D721Med (cell line): ENCODE data around the gene CUZD1.
"Not testable (repeated sequence)": the region's sequence is repeated elsewhere in the genome, so short reads cannot be mapped to it uniquely, and the experiment has no call there.

Experiments
- DNase-seq: peaks from one replicate; pipeline ENCODE4 v3.0.0; 2011; ENCODE audit warnings: low spot score; ENCODE audit not compliant: insufficient read length
- FAIRE-seq: peaks from 2 replicates; lab custom pipeline; 2011; peaks lifted over from hg19 to GRCh38; lab: Jason Lieb, UNC
- TF ChIP-seq, protein P1 (sequence below): IDR thresholded peaks from 2 replicates; pipeline ENCODE4 v1.5.1; 2012; ENCODE audit warnings: mild to moderate bottlenecking, control low read depth; ENCODE audit not compliant: insufficient read depth; ENCODE audit errors: missing control alignments

The CUZD1 gene

GRCh38 chr10:122877264-122877663 lies 31.6 kb upstream of the CUZD1 start:
- DNase-seq (no peak), FAIRE-seq (no peak)
- TF ChIP-seq, protein P1, sequence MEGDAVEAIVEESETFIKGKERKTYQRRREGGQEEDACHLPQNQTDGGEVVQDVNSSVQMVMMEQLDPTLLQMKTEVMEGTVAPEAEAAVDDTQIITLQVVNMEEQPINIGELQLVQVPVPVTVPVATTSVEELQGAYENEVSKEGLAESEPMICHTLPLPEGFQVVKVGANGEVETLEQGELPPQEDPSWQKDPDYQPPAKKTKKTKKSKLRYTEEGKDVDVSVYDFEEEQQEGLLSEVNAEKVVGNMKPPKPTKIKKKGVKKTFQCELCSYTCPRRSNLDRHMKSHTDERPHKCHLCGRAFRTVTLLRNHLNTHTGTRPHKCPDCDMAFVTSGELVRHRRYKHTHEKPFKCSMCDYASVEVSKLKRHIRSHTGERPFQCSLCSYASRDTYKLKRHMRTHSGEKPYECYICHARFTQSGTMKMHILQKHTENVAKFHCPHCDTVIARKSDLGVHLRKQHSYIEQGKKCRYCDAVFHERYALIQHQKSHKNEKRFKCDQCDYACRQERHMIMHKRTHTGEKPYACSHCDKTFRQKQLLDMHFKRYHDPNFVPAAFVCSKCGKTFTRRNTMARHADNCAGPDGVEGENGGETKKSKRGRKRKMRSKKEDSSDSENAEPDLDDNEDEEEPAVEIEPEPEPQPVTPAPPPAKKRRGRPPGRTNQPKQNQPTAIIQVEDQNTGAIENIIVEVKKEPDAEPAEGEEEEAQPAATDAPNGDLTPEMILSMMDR = no peak

DNA sequence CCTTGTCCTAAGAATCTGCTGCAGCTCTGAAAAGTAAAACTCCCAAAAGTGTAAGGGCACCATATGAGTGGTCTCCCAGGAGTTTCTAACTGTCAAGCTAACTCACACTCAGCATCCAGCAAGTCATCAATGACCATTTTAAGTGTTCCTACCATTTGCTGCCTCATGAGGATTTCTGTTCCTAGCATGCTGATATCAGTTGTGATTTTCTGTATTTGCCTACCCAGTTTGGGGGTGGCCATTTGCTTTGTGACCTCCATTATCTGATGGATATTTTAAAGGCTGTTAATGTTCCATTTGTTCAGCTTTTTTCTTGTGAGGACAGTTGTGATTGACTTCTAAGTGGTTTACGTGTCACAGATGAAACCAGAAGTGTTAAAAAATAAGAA lies 30.8 kb upstream of the CUZD1 start:
- FAIRE-seq (no peak), DNase-seq (no peak)
- TF ChIP-seq, protein P1 = no peak

GRCh38 chr10:122875843-122876466 lies 30.3 kb upstream of the CUZD1 start:
- FAIRE-seq (no peak), DNase-seq (no peak)
- TF ChIP-seq, protein P1 = no peak

DNA sequence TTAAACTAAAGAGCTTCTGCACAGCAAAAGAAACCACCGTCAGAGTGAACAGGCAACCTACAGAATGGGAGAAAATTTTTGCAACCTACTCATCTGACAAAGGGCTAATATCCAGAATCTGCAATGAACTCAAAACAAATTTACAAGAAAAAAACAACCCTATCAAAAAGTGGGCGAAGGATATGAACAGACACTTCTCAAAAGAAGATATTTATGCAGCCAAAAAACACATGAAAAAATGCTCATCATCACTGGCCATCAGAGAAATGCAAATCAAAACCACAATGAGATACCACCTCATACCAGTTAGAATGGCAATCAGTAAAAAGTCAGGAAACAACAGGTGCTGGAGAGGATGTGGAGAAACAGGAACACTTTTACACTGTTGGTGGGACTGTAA lies 26.3 kb upstream of the CUZD1 start:
- FAIRE-seq, DNase-seq: not testable (repeated sequence)

DNA sequence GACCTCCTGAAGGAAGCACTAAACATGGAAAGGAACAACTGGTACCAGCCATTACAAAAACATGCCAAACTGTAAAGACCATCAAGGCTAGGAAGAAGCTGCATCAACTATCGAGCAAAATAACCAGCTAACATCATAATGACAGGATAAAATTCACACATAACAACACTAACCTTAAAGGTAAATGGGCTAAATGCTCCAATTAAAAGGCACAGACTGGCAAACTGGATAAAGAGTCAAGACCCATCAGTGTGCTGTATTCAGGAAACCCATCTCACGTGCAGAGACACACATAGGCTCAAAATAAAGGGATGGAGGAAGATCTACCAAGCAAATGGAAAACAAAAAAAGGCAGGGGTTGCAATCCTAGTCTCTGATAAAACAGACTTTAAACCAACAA lies 23.1 kb upstream of the CUZD1 start:
- DNase-seq, FAIRE-seq: not testable (repeated sequence)

DNA sequence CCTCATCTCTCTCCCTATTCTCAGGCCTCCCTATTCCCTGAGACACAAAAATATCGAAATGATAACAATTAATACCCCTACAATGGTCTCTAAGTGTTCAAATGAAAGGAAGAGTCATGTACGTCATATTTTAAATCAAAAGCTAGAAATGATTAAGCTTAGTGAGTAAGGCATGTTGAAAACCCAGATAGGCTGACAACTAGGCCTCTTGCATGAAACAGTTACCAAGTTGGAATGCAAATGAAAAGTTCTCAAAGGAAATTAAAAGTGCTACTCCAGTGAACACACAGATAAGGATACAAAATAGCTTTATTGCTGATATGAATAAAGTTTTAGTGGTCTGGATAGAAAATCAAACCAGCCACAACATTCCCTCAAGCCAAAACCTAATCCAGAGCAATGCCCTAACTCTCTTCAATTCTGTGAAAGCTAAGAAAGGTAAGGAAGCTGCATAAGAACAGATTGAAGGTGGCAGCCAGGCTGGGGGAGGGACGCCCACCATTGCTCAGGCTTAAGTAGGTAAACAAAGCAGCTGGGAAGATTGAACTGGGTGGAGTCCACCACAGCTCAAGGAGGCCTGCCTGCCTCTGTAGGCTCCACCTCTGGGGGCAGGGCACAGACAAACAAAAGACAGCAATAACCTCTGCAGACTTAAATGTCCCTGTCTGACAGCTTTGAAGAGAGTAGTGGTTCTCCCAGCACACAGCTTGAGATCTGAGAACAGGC lies 21.3 kb upstream of the CUZD1 start:
- FAIRE-seq, DNase-seq: not testable (repeated sequence)

GRCh38 chr10:122864901-122865300 lies 19.2 kb upstream of the CUZD1 start:
- FAIRE-seq (no peak), DNase-seq (no peak)

DNA sequence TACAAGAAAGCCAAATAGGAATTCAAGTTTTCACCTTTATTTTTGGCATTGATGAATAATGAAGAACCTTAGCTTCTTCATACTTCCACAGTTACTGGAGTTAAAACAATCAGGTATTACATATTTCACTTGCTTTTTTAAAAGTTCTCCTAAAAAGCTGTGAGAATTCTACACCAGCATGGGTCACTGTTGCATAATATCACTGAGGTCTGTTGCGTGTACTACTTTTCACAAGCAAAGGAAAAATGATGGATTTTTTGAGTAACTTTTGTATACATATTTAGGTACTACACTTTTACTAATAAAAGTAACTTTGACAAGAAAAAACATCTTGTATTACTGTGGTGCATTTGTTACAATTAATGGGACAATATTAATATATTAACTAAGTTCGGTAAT lies 18.5 kb upstream of the CUZD1 start:
- TF ChIP-seq, protein P1 = no peak
- FAIRE-seq = no peak
- DNase-seq = no peak

More at GRCh38 chr10:122864901-122865300, 19.2 kb upstream of the CUZD1 start:
- TF ChIP-seq, protein P1 = no peak
